H9 (cell line): ENCODE results near the gene VAMP2. TPM values are rescaled to one million over a fixed set of nuclear protein-coding genes. Genes with fewer than 3 reads are reported as not detected.

ENCODE experiments used
- DNase-seq: peaks from one replicate; pipeline ENCODE4 v3.0.0-alpha.2; 2017
- H2AFZ ChIP-seq: one replicate; pipeline ENCODE4 v1.6.1; 2013; ENCODE audit warnings: mild to moderate bottlenecking, low read length, control low read depth, moderate library complexity
- H2AK5ac ChIP-seq: 2 replicates; pipeline ENCODE4 v1.6.1; 2013; ENCODE audit warnings: low read length, control low read depth, mixed read lengths; ENCODE audit not compliant: insufficient read length
- H2BK120ac ChIP-seq: one replicate; pipeline ENCODE4 v1.6.1; 2013; ENCODE audit warnings: low read depth, mild to moderate bottlenecking, low read length, control low read depth, inconsistent platforms; ENCODE audit not compliant: poor library complexity, severe bottlenecking
- H2BK12ac ChIP-seq: 2 replicates; pipeline ENCODE4 v1.6.1; 2013; ENCODE audit warnings: low read length, control low read depth, mixed read lengths, low read depth; ENCODE audit not compliant: insufficient read length
- H2BK15ac ChIP-seq: 2 replicates; pipeline ENCODE4 v1.6.1; 2013; ENCODE audit warnings: low read depth, low read length, control low read depth
- H2BK20ac ChIP-seq: one replicate; pipeline ENCODE4 v1.6.1; 2013; ENCODE audit warnings: low read depth, mild to moderate bottlenecking, low read length, control low read depth, inconsistent platforms; ENCODE audit not compliant: poor library complexity, severe bottlenecking
- H2BK5ac ChIP-seq: 2 replicates; pipeline ENCODE4 v1.6.1; 2013; ENCODE audit warnings: low read length, control low read depth, mixed read lengths; ENCODE audit not compliant: insufficient read length
- H3K14ac ChIP-seq: 2 replicates; pipeline ENCODE4 v1.6.1; 2013; ENCODE audit warnings: low read length, control low read depth; ENCODE audit not compliant: insufficient read depth
- H3K18ac ChIP-seq: 2 replicates; pipeline ENCODE4 v1.6.1; 2013; ENCODE audit warnings: low read depth, mild to moderate bottlenecking, mixed read lengths, low read length, control low read depth; ENCODE audit not compliant: insufficient read length
- H3K23ac ChIP-seq: 2 replicates; pipeline ENCODE4 v1.6.1; 2013; ENCODE audit warnings: low read length, control low read depth, mixed read lengths, low read depth; ENCODE audit not compliant: insufficient read length
- H3K23me2 ChIP-seq: 2 replicates; pipeline ENCODE4 v1.6.1; 2013; ENCODE audit warnings: low read depth, mild to moderate bottlenecking, mixed read lengths, low read length, control low read depth; ENCODE audit not compliant: insufficient read length, poor library complexity, severe bottlenecking
- H3K27ac ChIP-seq: 2 replicates; pipeline ENCODE4 v1.5.1; 2013; ENCODE audit warnings: low read length, control low read depth, mixed read lengths, low read depth; ENCODE audit not compliant: insufficient read length
- H3K27me3 ChIP-seq: 2 replicates; pipeline ENCODE4 v1.6.1; 2013; ENCODE audit warnings: low read length, control low read depth, inconsistent platforms; ENCODE audit not compliant: insufficient read depth
- H3K4ac ChIP-seq: 2 replicates; pipeline ENCODE4 v1.6.1; 2013; ENCODE audit warnings: low read depth, mild to moderate bottlenecking, control low read depth, inconsistent platforms, low read length, moderate library complexity
- H3K4me1 ChIP-seq: 2 replicates; pipeline ENCODE4 v1.6.1; 2013; ENCODE audit warnings: low read length, control low read depth, inconsistent platforms; ENCODE audit not compliant: insufficient read depth
- H3K4me2 ChIP-seq: 2 replicates; pipeline ENCODE4 v1.6.1; 2013; ENCODE audit warnings: low read length, control low read depth, mixed read lengths; ENCODE audit not compliant: insufficient read length, insufficient read depth
- H3K56ac ChIP-seq: 2 replicates; pipeline ENCODE4 v1.6.1; 2013; ENCODE audit warnings: low read depth, mild to moderate bottlenecking, mixed read lengths, low read length, control low read depth; ENCODE audit not compliant: insufficient read length
- H3K79me1 ChIP-seq: 2 replicates; pipeline ENCODE4 v1.6.1; 2013; ENCODE audit warnings: low read depth, mild to moderate bottlenecking, moderate library complexity, low read length, control low read depth, inconsistent platforms; ENCODE audit not compliant: insufficient read depth, poor library complexity, severe bottlenecking
- H3K79me2 ChIP-seq: 2 replicates; pipeline ENCODE4 v1.6.1; 2013; ENCODE audit warnings: low read length, control low read depth, inconsistent platforms; ENCODE audit not compliant: insufficient read depth
- H3K9ac ChIP-seq: 2 replicates; pipeline ENCODE4 v1.6.1; 2013; ENCODE audit warnings: low read length, control low read depth, mixed read lengths; ENCODE audit not compliant: insufficient read length; ENCODE audit errors: extremely low read depth
- H3K9me3 ChIP-seq: one replicate; pipeline ENCODE4 v1.6.1; 2013; ENCODE audit warnings: low read depth, low read length, inconsistent platforms; ENCODE audit not compliant: control insufficient read depth
- H3T11ph ChIP-seq: one replicate; pipeline ENCODE4 v1.6.1; 2013; ENCODE audit warnings: mild to moderate bottlenecking, low read length, control low read depth, inconsistent platforms
- H4K20me1 ChIP-seq: one replicate; pipeline ENCODE4 v1.6.1; 2013; ENCODE audit not compliant: control insufficient read depth, insufficient read length, insufficient read depth
- H4K5ac ChIP-seq: 2 replicates; pipeline ENCODE4 v1.6.1; 2013; ENCODE audit warnings: low read depth, mild to moderate bottlenecking, mixed read lengths, low read length, control low read depth; ENCODE audit not compliant: insufficient read length
- H4K8ac ChIP-seq: replicated peaks from 2 replicates; pipeline ENCODE4 v1.6.1; 2013; ENCODE audit warnings: low read length, control low read depth, mixed read lengths, low read depth; ENCODE audit not compliant: insufficient read length
- H4K91ac ChIP-seq: 2 replicates; pipeline ENCODE4 v1.6.1; 2013; ENCODE audit warnings: low read depth, mild to moderate bottlenecking, moderate library complexity, mixed read lengths, low read length, control low read depth; ENCODE audit not compliant: insufficient read length
- H3K27ac Mint-ChIP-seq, 3 experiments: 2 replicates in 2 of 3; 3 replicates in 1 of 3; pipeline ENCODE4 v1.8.0; 2020 to 2021; ENCODE audit warnings: mixed read lengths in 3 of 3, mild to moderate bottlenecking in 1 of 3, moderate library complexity in 1 of 3
- H3K27me3 Mint-ChIP-seq: 2 replicates; pipeline ENCODE4 v1.8.0; 2021; ENCODE audit warnings: low read depth, mild to moderate bottlenecking, moderate library complexity, mixed read lengths
- H3K36me3 Mint-ChIP-seq, 3 experiments: 2 replicates in 2 of 3; 3 replicates in 1 of 3; pipeline ENCODE4 v1.8.0; 2020 to 2021; ENCODE audit warnings: low read depth in 3 of 3, mixed read lengths in 3 of 3; ENCODE audit not compliant: insufficient read depth in 1 of 3
- H3K4me1 Mint-ChIP-seq, 2 experiments: 2 replicates each; pipeline ENCODE4 v1.8.0; 2020; ENCODE audit warnings: mixed read lengths in 2 of 2
- H3K4me3 Mint-ChIP-seq, 2 experiments: 2 replicates in 1 of 2; 3 replicates in 1 of 2; pipeline ENCODE4 v1.8.0; 2020 to 2021; ENCODE audit warnings: mild to moderate bottlenecking in 2 of 2, mixed read lengths in 2 of 2, moderate library complexity in 1 of 2
- H3K9me3 Mint-ChIP-seq, 2 experiments: 2 replicates in 1 of 2; 3 replicates in 1 of 2; pipeline ENCODE4 v1.8.0; 2020; ENCODE audit warnings: mild to moderate bottlenecking in 2 of 2, mixed read lengths in 2 of 2, moderate library complexity in 1 of 2
- CTCF ChIP-seq: fragments of 200-600 bp; sonication (generic); conservative IDR thresholded peaks from 3 replicates; pipeline ENCODE4 v1.8.0; 2021; ENCODE audit warnings: antibody characterized with exemption, mild to moderate bottlenecking
- WGBS: extraction: QIAGEN DNeasy Blood & Tissue Kit; methylation state at CpG from one replicate; pipeline ENCODE4 v1.1.7; 2013; ENCODE audit warnings: missing lambda C conversion rate, low lambda C conversion rate, mixed read lengths; ENCODE audit not compliant: insufficient read length; ENCODE audit errors: extremely low coverage; 5-methylcytosine and 5-hydroxymethylcytosine counted together
- total RNA-seq: library from RNA; stranded (reverse); gene quantifications from 2 replicates; pipeline ENCODE4 v1.2.1, GENCODE V29; 2021

VAMP2 gene
- total RNA-seq, 1 experiment from 2014 or later: 22.8 TPM

DNA sequence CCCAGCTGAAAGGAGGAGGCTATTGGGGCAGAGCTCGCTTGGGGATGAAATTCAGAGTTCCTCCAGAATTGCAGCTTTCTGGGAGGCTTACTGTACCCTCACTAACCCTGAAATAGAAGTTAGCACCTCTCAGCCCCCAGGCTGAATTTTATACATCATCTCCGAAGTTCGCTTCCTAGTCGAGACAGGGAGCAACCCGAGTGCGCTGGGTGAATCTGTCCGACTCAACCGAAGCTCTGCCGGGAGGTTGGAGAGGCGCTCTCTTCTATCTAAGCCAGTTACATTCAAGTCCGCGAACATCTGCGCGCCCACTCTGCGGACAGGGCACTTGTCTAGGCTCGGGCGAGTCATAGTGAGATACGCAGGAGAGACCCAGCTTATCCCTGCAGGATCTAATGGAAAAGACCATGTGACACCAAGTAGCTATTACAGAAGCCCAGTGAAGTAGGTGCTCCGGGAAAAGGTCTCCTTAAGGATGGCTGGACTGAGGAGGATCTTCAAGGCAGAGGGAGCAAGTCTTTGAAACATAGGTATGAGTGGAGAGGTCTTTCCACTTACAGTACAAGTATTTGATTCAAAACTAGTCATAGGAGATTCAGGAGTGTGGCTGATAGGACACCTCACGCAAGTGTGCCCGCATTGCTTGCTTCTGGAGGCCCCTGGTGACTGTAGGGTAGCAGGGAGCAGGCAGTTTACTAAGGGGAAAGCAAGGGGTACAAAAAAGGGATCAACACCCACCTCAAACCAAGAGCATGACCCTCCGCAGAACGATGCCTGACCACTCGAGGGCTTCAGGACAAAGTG lies 38.2 kb downstream of the VAMP2 start:
- Histone ChIP-seq H3K9ac (no peak overlapping the region), H2BK15ac (no peak overlapping the region), H3K23me2 (peaks cover 46% of the 10 kb centered on the region), H3T11ph (no peak overlapping the region), H4K20me1 (no peaks in the 10 kb centered on the region), H2BK20ac (no peak overlapping the region), H3K56ac (no peak overlapping the region), H4K91ac (no peak overlapping the region), H2BK5ac (no peak overlapping the region), H2BK12ac (no peak overlapping the region), H3K23ac (no peak overlapping the region), H4K8ac (no peak overlapping the region), H3K9me3 (no peaks in the 10 kb centered on the region), H3K27ac (no peak overlapping the region), H3K79me2 (no peaks in the 10 kb centered on the region), H3K79me1 (no peaks in the 10 kb centered on the region), H3K18ac (no peak overlapping the region), H3K27me3 (peaks cover 34% of the 10 kb centered on the region), H3K4ac (no peak overlapping the region), H3K14ac (no peak overlapping the region), H2AFZ (no peak overlapping the region), H3K4me2 (peak overlapping the region; percentile 66), H2AK5ac (no peak overlapping the region), H2BK120ac (no peak overlapping the region), H3K4me1 (no peaks in the 10 kb centered on the region; the same call in 1 of the 2 replicates), H4K5ac (no peak overlapping the region)
- H3K27ac Mint-ChIP-seq: no peak overlapping the region
- no peaks in the 10 kb centered on the region; a peak in 2 of 7 replicates for H3K36me3 Mint-ChIP-seq
- WGBS: no CpG with 5 or more reads among the region's 24 CpGs
- H3K4me1 Mint-ChIP-seq: peaks cover 42 to 43% of the 10 kb centered on the region in 2 experiments
- peaks cover 87% of the 10 kb centered on the region for H3K27me3 Mint-ChIP-seq
- H3K9me3 Mint-ChIP-seq: peaks cover 4 to 8% of the 10 kb centered on the region in 2 experiments; a peak in 4 of 5 replicates
- H3K4me3 Mint-ChIP-seq: peak overlapping the region; percentile 91 to 93
- TF ChIP-seq CTCF: no peak
- DNase-seq: no peak
